Measurements from ENCODE around the gene BEND2. TPM values are rescaled to one million over a fixed set of nuclear protein-coding genes. Genes with fewer than 3 reads are reported as not detected.

Gene BEND2
- total RNA-seq, 4 donors from 2014 or later = not detected

DNA sequence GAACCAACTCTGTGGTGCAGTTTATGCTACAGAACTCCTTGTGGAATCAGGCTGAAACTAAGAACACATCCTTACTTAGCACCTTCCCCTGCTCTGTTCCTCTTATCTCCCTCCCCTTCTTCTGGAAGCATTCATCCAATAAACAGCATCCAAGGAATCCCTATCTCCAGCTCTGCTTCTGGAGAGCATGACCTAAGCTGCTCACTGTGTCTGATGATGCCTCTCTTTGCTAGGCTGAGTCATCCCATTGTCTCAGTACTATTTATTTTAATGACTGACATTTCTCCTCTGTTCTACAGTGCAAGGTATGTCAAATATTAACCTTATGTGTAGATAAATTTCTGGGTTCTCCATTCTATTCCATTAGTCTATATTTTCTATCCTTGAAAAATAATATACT is 71.2 kb downstream of the BEND2 start:
- TF ChIP-seq EP300 (IDR thresholded peaks at IDR 0.05) = no peak
- TF ChIP-seq, protein P1, sequence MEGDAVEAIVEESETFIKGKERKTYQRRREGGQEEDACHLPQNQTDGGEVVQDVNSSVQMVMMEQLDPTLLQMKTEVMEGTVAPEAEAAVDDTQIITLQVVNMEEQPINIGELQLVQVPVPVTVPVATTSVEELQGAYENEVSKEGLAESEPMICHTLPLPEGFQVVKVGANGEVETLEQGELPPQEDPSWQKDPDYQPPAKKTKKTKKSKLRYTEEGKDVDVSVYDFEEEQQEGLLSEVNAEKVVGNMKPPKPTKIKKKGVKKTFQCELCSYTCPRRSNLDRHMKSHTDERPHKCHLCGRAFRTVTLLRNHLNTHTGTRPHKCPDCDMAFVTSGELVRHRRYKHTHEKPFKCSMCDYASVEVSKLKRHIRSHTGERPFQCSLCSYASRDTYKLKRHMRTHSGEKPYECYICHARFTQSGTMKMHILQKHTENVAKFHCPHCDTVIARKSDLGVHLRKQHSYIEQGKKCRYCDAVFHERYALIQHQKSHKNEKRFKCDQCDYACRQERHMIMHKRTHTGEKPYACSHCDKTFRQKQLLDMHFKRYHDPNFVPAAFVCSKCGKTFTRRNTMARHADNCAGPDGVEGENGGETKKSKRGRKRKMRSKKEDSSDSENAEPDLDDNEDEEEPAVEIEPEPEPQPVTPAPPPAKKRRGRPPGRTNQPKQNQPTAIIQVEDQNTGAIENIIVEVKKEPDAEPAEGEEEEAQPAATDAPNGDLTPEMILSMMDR (IDR thresholded peaks at IDR 0.05) = no peak
- no peak for TF ChIP-seq POLR2AphosphoS5 (IDR thresholded peaks at IDR 0.05)
- TF ChIP-seq POLR2A (IDR thresholded peaks at IDR 0.05; ENCODE audit: low read depth) = no peak
- Histone ChIP-seq H3K4me3 (no peak overlapping the region), H3K4me1 (no peaks in the 10 kb centered on the region), H3K9me3 (no peaks in the 10 kb centered on the region), H3K27me3 (no peaks in the 10 kb centered on the region), H3K36me3 (no peaks in the 10 kb centered on the region), H3K27ac (replicated peaks in 1 of 4) (no peak overlapping the region)
- intact Hi-C loops (cut with DNase I) = no loop called here
- DNase-seq (ENCODE audit: extremely low spot score) = no peak

DNA sequence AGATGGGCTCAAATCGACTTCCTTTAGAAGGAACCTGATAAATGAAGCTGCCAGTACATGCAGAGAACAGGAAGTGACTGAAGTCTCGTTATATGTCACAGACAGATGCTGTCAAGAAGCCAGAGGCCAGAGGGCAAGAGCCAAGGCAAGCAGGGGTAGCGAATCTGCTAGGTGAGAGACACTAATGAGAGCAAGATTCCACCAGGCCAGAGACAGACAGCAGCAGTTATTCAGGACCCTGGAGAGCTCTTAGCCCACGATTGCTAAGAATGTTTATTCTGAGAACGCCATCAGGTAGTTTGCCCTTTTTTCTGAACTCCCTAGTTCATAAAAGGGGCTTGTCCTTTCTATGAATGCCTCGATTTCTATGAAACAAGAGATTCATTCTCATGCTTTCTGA is 73.7 kb downstream of the BEND2 start:
- Histone ChIP-seq H3K27me3 (no peaks in the 10 kb centered on the region), H3K36me3 (no peaks in the 10 kb centered on the region), H3K27ac (replicated peaks in 1 of 4) (no peak overlapping the region), H3K4me1 (no peaks in the 10 kb centered on the region), H3K9me3 (no peaks in the 10 kb centered on the region), H3K4me3 (no peak overlapping the region)
- 24% methylated on average over 6 of the region's 6 CpGs for WGBS
- TF ChIP-seq POLR2A (IDR thresholded peaks at IDR 0.05; ENCODE audit: low read depth) (no peak), EP300 (IDR thresholded peaks at IDR 0.05) (no peak), POLR2AphosphoS5 (IDR thresholded peaks at IDR 0.05) (no peak)
- TF ChIP-seq, protein P1 (IDR thresholded peaks at IDR 0.05) = no peak
- intact Hi-C loops (cut with DNase I) = no loop called here
- no peak for DNase-seq (ENCODE audit: extremely low spot score)

DNA sequence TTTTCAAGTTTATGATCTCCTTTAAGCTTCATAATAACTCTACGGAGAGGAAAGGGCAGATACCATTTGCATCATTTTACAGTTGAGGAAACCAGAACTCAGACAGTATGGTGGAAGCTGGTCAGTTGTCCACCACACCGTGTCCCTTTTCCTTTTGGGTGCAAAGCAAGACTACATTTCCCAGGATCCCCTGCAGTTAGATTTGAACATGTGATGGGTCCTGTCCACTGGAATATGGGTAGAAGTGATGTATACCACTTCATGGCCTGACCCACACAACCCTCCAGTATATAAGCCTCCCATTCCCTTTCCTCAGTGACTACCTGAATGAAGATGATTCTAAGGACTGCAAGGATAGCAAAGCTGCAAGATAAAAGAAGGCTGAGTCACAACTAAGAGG is 74.7 kb downstream of the BEND2 start:
- no peaks in the 10 kb centered on the region for H3K27me3 ChIP-seq
- 89% methylated on average over 2 of the region's 2 CpGs for WGBS
- TF ChIP-seq, protein P1 (IDR thresholded peaks at IDR 0.05) = no peak
- no peak for TF ChIP-seq EP300 (IDR thresholded peaks at IDR 0.05)
- TF ChIP-seq POLR2A (IDR thresholded peaks at IDR 0.05; ENCODE audit: low read depth) = no peak
- no peak for TF ChIP-seq POLR2AphosphoS5 (IDR thresholded peaks at IDR 0.05)
- no peak overlapping the region for H3K27ac ChIP-seq (replicated peaks in 1 of 4)
- H3K9me3 ChIP-seq = no peaks in the 10 kb centered on the region
- no peak for DNase-seq (ENCODE audit: extremely low spot score)
- no peak overlapping the region for H3K4me3 ChIP-seq
- H3K36me3 ChIP-seq = no peaks in the 10 kb centered on the region
- no peaks in the 10 kb centered on the region for H3K4me1 ChIP-seq
- intact Hi-C loops (cut with DNase I) = no loop called here

DNA sequence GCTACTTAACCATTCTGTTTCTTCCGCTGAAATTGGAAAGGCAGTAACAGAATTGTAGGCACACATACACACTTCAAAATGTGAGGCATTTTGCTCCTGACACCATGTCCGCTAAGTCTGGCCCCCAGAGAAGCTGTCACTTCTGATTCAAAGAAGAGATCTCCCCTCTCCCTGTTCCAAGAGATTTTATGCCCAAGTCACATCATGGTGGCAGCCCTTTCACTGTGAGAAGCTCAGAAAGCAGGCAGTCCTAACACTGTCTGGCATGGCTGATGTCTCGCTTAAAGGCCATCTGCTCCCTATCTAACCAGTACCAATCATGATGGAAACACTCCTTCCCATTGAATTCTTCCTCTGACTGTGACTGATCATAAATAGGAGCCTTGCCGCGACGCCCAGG is 83.9 kb downstream of the BEND2 start:
- DNase-seq (ENCODE audit: extremely low spot score) = no peak
- H3K4me3 ChIP-seq = no peak overlapping the region
- no peaks in the 10 kb centered on the region for H3K4me1 ChIP-seq
- no peaks in the 10 kb centered on the region for H3K36me3 ChIP-seq
- intact Hi-C loops (cut with DNase I) = no loop called here
- no peaks in the 10 kb centered on the region for H3K9me3 ChIP-seq
- H3K27ac ChIP-seq (replicated peaks in 1 of 4) = no peak overlapping the region
- 87% methylated on average over 6 of the region's 6 CpGs for WGBS
- H3K27me3 ChIP-seq = no peaks in the 10 kb centered on the region
- TF ChIP-seq POLR2AphosphoS5 (IDR thresholded peaks at IDR 0.05) (no peak), POLR2A (IDR thresholded peaks at IDR 0.05; ENCODE audit: low read depth) (no peak), EP300 (IDR thresholded peaks at IDR 0.05) (no peak)
- TF ChIP-seq, protein P1 (IDR thresholded peaks at IDR 0.05) = no peak

DNA sequence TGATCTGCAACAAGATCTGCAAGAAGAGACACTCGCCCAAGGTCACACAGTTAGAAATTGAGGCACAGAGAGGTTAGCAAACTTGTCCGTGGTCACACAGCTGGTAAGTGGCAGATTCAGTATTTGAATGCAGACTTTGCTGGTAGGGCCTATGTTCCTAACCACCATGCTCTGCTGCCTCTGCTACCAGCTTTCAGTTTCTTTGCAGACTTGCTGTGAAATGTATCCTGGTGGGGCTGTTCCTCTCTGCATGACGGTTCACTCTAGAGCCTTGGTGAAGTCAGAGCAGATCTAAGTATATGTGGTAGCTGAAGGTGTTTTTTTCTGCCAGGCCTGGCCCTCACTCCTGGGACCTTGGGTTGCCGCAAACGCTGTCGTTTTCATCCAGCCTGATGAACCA is 87.1 kb downstream of the BEND2 start:
- H3K27ac ChIP-seq (replicated peaks in 1 of 4) = no peak overlapping the region
- H3K4me1 ChIP-seq = no peaks in the 10 kb centered on the region
- intact Hi-C loops (cut with DNase I) = no loop called here
- H3K27me3 ChIP-seq = no peaks in the 10 kb centered on the region
- TF ChIP-seq EP300 (IDR thresholded peaks at IDR 0.05) (no peak), POLR2A (IDR thresholded peaks at IDR 0.05; ENCODE audit: low read depth) (no peak), POLR2AphosphoS5 (IDR thresholded peaks at IDR 0.05) (no peak)
- TF ChIP-seq, protein P1 (IDR thresholded peaks at IDR 0.05) = no peak
- H3K4me3 ChIP-seq = no peak overlapping the region
- no peaks in the 10 kb centered on the region for H3K36me3 ChIP-seq
- H3K9me3 ChIP-seq = no peaks in the 10 kb centered on the region
- DNase-seq (ENCODE audit: extremely low spot score) = no peak
- 77% methylated on average over 6 of the region's 6 CpGs for WGBS

Data from esophagus muscularis mucosa (tissue), 4 donors.